ENCODE measurements around the gene TSPAN14. TPM values are rescaled to one million over a fixed set of nuclear protein-coding genes. Genes with fewer than 3 reads are reported as not detected.

The TSPAN14 gene
- total RNA-seq, 1 donor from 2014 or later, result 111 TPM

- Mint-ChIP-seq H3K4me3 (peak within 1 kb of the TSS; percentile 94), H3K9me3 (no peaks in the 10 kb centered on the region), H3K27me3 (no peaks in the 10 kb centered on the region), H3K27ac (peak within 1 kb of the TSS; percentile 88), H3K36me3 (peaks cover 3% of the 10 kb centered on the region), H3K4me1 (ENCODE audit: unreplicated experiment) (peaks cover 64% of the 10 kb centered on the region)
- TF ChIP-seq CTCF (conservative IDR thresholded peaks at IDR 0.05), result no peak
- DNase-seq (ENCODE audit: extremely low spot score, unreplicated experiment), result peak; percentile 89
Observed at GRCh38 chr10:80408242-80409101, 45.6 kb upstream of the TSPAN14 start, which contains the start of gene PRXL2A. PRXL2A (plus strand) TSS chr10:80408551; CDS start chr10:80420468, 11,917 bp downstream.

GRCh38 chr10:80409121-80409520, 45.0 kb upstream of the TSPAN14 start:
- Mint-ChIP-seq H3K27me3 (no peaks in the 10 kb centered on the region), H3K4me1 (ENCODE audit: unreplicated experiment) (peaks cover 70% of the 10 kb centered on the region), H3K9me3 (no peaks in the 10 kb centered on the region), H3K4me3 (peak overlapping the region; percentile 94), H3K27ac (peak overlapping the region; percentile 73), H3K36me3 (peaks cover 3% of the 10 kb centered on the region)
- no peak for DNase-seq (ENCODE audit: extremely low spot score, unreplicated experiment)
- no peak for TF ChIP-seq CTCF (conservative IDR thresholded peaks at IDR 0.05)

GRCh38 chr10:80410122-80410521, 44.0 kb upstream of the TSPAN14 start:
- peak overlapping the region; percentile 44 for H3K27ac Mint-ChIP-seq

GRCh38 chr10:80410578-80411145, 43.4 kb upstream of the TSPAN14 start:
- no peak for TF ChIP-seq CTCF (conservative IDR thresholded peaks at IDR 0.05)
- Mint-ChIP-seq H3K27me3 (no peaks in the 10 kb centered on the region), H3K27ac (peak overlapping the region; percentile 86), H3K4me1 (ENCODE audit: unreplicated experiment) (peaks cover 78% of the 10 kb centered on the region), H3K9me3 (no peaks in the 10 kb centered on the region), H3K4me3 (peak overlapping the region; percentile 94), H3K36me3 (peaks cover 3% of the 10 kb centered on the region)
- DNase-seq (ENCODE audit: extremely low spot score, unreplicated experiment), result no peak

More at GRCh38 chr10:80410122-80410521, 44.0 kb upstream of the TSPAN14 start:
- Mint-ChIP-seq H3K4me3 (peak overlapping the region; percentile 94), H3K27me3 (no peaks in the 10 kb centered on the region), H3K4me1 (ENCODE audit: unreplicated experiment) (peaks cover 78% of the 10 kb centered on the region), H3K36me3 (peaks cover 3% of the 10 kb centered on the region), H3K9me3 (no peaks in the 10 kb centered on the region)
- TF ChIP-seq CTCF (conservative IDR thresholded peaks at IDR 0.05), result no peak
- DNase-seq (ENCODE audit: extremely low spot score, unreplicated experiment), result no peak

GRCh38 chr10:80411267-80411668, 42.8 kb upstream of the TSPAN14 start:
- H3K4me3 Mint-ChIP-seq, result peak overlapping the region; percentile 94
- H3K27ac Mint-ChIP-seq, result peak overlapping the region; percentile 86
- peaks cover 3% of the 10 kb centered on the region for H3K36me3 Mint-ChIP-seq
- TF ChIP-seq CTCF (conservative IDR thresholded peaks at IDR 0.05), result no peak
- H3K9me3 Mint-ChIP-seq, result no peaks in the 10 kb centered on the region
- peaks cover 78% of the 10 kb centered on the region for H3K4me1 Mint-ChIP-seq (ENCODE audit: unreplicated experiment)
- DNase-seq (ENCODE audit: extremely low spot score, unreplicated experiment), result no peak
- no peaks in the 10 kb centered on the region for H3K27me3 Mint-ChIP-seq

All from type B pancreatic cell (in vitro differentiated cells).